ENCODE measurements around the gene FBXO28. TPM values are rescaled to one million over a fixed set of nuclear protein-coding genes. Genes with fewer than 3 reads are reported as not detected.

Gene FBXO28
- total and polyA plus RNA-seq, 5 donors from 2014 or later = 13.0 to 32.5 (median 16.2) TPM

DNA sequence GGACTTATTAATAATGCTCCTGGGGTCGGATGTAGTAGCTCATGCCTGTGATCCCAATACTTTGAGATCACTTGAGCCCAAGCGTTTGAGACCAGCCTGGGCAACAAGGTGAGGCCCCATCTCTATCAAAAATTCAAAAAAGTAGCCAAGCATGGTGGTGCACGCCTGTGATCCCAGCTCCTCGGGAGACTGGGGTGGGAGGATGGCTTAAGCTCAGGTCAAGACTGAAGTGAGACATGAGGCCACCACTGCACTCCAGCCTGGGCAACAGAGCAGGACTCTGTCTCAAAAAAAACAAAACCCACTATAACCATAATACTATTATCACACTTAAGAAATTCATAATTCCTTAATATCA lies 67.5 kb downstream of the FBXO28 start:
- DNase-seq = no peak
- no peaks in the 10 kb centered on the region for H3K9me3 ChIP-seq (ENCODE audit: control insufficient read depth in 2 of 2, low read length in 2 of 2)
- Mint-ChIP-seq H3K9me3 (no peaks in the 10 kb centered on the region), H3K4me3 (peak overlapping the region in 3 of 4 donors; percentile 91 to 93 (median 93)), H3K4me1 (peaks cover 6 to 46% (median 27%) of the 10 kb centered on the region in 4 donors), H3K36me3 (peaks cover 4% of the 10 kb centered on the region), H3K27ac (peak overlapping the region in 2 of 3 donors; percentile 94 to 97), H3K27me3 (peaks cover 9% of the 10 kb centered on the region)
- no peaks in the 10 kb centered on the region for H3K36me3 ChIP-seq (ENCODE audit: control insufficient read depth, insufficient read depth, low read length)
- peaks cover 38% of the 10 kb centered on the region for H3K4me1 ChIP-seq (ENCODE audit: control insufficient read depth, insufficient read depth, low read length, poor library complexity, severe bottlenecking)
- no peak for ATAC-seq (ENCODE audit: low read depth in 2 of 2)
- no peak overlapping the region for H3K27ac ChIP-seq (ENCODE audit: insufficient read depth, low read length, poor library complexity, severe bottlenecking)
- H3K27me3 ChIP-seq (ENCODE audit: control insufficient read depth, insufficient read depth, low read length) = no peaks in the 10 kb centered on the region
- H3K4me3 ChIP-seq (ENCODE audit: low read depth, low read length) = peak overlapping the region; percentile 70

DNA sequence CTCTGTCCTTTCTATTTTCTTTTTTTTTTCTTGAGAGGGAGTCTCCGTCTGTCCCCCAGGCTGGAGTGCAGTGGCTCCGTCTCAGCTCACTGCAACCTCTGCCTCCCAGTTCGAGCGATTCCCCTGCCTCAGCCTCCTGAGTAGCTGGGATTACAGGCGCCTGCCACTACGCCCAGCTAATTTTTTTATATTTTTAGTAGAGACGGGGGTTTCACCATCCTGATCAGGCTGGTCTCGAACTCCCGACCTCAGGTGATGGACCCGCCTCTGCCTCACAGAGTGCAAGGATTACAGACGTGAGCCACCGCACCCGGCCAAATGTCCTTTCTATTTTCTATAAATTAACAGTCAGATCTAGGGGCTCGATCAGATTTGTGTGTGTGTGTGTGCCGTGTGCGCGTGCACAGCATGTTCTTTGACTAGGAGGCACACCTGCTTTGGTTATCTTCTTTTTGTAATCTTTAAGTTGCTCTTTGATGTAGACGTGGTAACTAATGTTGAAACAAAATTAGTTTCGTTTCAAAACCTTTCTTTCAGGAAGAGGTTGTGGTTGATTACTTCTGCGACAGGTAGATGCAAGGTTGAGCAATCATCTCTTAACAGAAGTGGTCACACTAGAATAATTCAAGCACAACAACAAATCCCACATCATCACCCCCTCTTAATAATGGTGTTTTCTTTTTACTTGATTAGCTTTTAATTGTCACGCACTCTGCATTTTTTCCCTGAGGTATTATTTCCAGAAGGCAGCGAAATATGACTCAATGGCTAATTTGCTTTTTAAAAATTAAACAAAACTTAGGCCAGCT lies 68.3 kb downstream of the FBXO28 start:
- Histone ChIP-seq H3K4me1 (ENCODE audit: control insufficient read depth, insufficient read depth, low read length, poor library complexity, severe bottlenecking) (peaks cover 39% of the 10 kb centered on the region), H3K9me3 (ENCODE audit: control insufficient read depth in 2 of 2, low read length in 2 of 2) (no peaks in the 10 kb centered on the region), H3K27me3 (ENCODE audit: control insufficient read depth, insufficient read depth, low read length) (no peaks in the 10 kb centered on the region), H3K4me3 (ENCODE audit: low read depth, low read length) (peak overlapping the region; percentile 70), H3K27ac (ENCODE audit: insufficient read depth, low read length, poor library complexity, severe bottlenecking) (peak overlapping the region; percentile 95), H3K36me3 (ENCODE audit: control insufficient read depth, insufficient read depth, low read length) (no peaks in the 10 kb centered on the region)
- DNase-seq (peak; percentile 40 to 91 (median 86)), ATAC-seq (ENCODE audit: low read depth in 2 of 2) (peak; percentile 62 to 65)
- Mint-ChIP-seq H3K27ac (peak overlapping the region; percentile 83 to 97 (median 94)), H3K27me3 (peaks cover 9% of the 10 kb centered on the region), H3K4me3 (peak overlapping the region; percentile 91 to 93 (median 93)), H3K4me1 (peaks cover 6 to 53% (median 34%) of the 10 kb centered on the region in 4 donors), H3K36me3 (peaks cover 7% of the 10 kb centered on the region), H3K9me3 (no peaks in the 10 kb centered on the region)

DNA sequence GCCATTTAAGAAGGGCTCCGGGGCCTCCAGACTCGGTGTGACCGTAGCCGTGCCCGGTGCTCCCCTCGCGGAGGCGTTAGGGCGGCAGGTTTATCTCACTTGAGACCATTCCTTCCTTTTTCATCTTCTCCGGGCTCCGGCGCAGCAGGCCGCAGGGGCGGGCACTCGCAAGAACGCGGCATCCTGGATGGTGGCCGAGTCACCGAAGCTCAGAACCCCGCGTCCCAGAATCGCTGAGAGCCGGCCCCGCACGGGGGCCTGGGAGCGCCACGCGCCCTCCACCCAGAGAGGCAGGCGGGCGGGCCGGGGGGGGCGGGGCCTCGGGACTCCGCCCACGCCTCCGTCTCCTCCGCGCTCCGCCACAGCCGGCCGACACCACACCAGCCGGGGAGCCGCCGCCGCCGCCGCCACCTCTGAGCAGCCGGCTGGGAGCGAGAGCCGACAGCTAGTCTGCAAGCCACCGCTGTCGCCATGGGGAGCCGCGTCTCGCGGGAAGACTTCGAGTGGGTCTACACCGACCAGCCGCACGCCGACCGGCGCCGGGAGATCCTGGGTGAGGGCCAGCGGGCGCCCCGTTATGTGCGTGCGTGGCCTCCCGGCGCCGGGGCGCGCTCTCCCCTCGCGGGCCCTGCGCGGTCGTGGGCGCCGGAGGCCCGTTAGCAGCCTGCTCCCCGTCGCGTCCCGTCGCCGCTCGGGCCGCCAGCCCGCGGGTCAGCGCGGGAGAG lies 69.1 kb downstream of the FBXO28 start, which contains the start of gene DEGS1:
TSS of gene DEGS1 (plus strand) at position 375 of the 725 bp plus-strand sequence. CDS start at position 472, 97 bp downstream.
- Mint-ChIP-seq H3K27me3 (peaks cover 9% of the 10 kb centered on the region), H3K9me3 (no peaks in the 10 kb centered on the region), H3K4me3 (peak within 1 kb of the TSS; percentile 91 to 96 (median 93)), H3K36me3 (peaks cover 7% of the 10 kb centered on the region), H3K4me1 (peaks cover 6 to 58% (median 38%) of the 10 kb centered on the region in 4 donors), H3K27ac (peak within 1 kb of the TSS; percentile 95 to 97 (median 97))
- Histone ChIP-seq H3K27ac (ENCODE audit: insufficient read depth, low read length, poor library complexity, severe bottlenecking) (peak within 1 kb of the TSS; percentile 95), H3K9me3 (ENCODE audit: control insufficient read depth in 2 of 2, low read length in 2 of 2) (no peaks in the 10 kb centered on the region), H3K4me1 (ENCODE audit: control insufficient read depth, insufficient read depth, low read length, poor library complexity, severe bottlenecking) (peaks cover 45% of the 10 kb centered on the region), H3K36me3 (ENCODE audit: control insufficient read depth, insufficient read depth, low read length) (no peaks in the 10 kb centered on the region), H3K4me3 (ENCODE audit: low read depth, low read length) (peak within 1 kb of the TSS; percentile 95), H3K27me3 (ENCODE audit: control insufficient read depth, insufficient read depth, low read length) (no peaks in the 10 kb centered on the region)
- DNase-seq = peak; percentile 81 to 88 (median 86)
- ATAC-seq (ENCODE audit: low read depth in 2 of 2) = peak; percentile 78 to 83

DNA sequence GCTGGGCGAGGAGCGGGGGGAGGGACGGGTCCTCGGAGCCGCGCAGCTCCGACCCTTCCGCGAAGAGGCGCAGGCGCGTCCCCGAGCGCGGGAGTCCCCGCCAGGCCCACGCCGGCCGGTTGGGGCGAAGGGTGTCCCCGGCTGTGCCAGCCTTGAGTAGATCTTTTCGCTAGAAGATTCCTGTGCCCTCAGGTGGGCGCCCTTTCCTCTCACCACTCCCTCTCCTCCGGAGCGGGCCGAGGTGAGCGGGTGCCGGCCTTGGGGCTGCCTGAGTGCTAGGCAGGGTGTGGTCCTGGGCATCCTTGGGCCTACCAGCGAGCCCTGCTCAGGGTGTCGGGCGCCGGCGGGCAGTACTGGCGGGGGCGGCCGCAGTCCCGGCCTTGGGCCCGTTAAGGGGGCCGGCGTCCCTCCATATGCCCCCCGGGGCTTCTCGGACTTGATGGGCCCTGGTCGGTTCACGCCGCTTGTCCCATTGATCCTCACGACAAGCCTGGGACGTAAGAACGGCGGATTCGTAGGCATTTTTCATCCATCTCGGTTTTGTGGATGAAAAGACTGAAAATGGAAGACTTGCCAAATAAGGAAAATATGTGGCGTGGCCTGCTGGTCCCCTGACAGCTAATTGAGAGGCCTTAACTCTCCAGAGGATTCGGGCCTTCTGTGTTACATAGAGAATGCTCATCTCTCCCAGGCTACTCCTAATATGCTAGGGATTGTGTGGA lies 69.8 kb downstream of the FBXO28 start:
- H3K4me3 ChIP-seq (ENCODE audit: low read depth, low read length) = peak overlapping the region; percentile 95
- no peaks in the 10 kb centered on the region for H3K9me3 ChIP-seq (ENCODE audit: control insufficient read depth in 2 of 2, low read length in 2 of 2)
- Mint-ChIP-seq H3K4me1 (peaks cover 12 to 64% (median 44%) of the 10 kb centered on the region in 4 donors), H3K27ac (peak overlapping the region; percentile 88 to 97 (median 95)), H3K9me3 (peaks cover 0 to 5% (median 0%) of the 10 kb centered on the region in 7 donors), H3K36me3 (peaks cover 13% of the 10 kb centered on the region), H3K27me3 (peaks cover 9% of the 10 kb centered on the region), H3K4me3 (peak overlapping the region; percentile 91 to 96 (median 92))
- H3K27ac ChIP-seq (ENCODE audit: insufficient read depth, low read length, poor library complexity, severe bottlenecking) = peak overlapping the region; percentile 95
- no peaks in the 10 kb centered on the region for H3K27me3 ChIP-seq (ENCODE audit: control insufficient read depth, insufficient read depth, low read length)
- no peaks in the 10 kb centered on the region for H3K36me3 ChIP-seq (ENCODE audit: control insufficient read depth, insufficient read depth, low read length)
- ATAC-seq (ENCODE audit: low read depth in 2 of 2) (peak; percentile 25 to 28), DNase-seq (peak; percentile 40 to 67 (median 61))
- peaks cover 50% of the 10 kb centered on the region for H3K4me1 ChIP-seq (ENCODE audit: control insufficient read depth, insufficient read depth, low read length, poor library complexity, severe bottlenecking)

DNA sequence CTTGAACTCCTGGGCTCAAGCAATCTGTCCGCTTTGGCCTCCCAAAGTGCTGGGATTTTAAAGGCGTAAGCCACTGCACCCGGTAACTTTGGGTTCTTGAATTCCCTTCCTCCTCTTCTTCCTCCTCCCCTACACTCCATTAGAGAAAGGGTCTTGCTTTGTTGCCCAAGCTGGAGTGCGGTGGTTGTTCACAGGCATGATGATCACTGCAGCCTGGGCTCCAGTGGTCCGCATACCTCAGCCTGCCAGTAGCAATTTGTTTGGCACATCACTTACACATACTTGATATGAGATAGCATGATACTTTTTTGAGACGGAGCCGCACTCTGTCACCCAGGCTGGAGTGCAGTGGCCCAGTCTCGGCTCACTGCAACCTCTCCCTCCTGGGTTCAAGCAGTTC lies 71.3 kb downstream of the FBXO28 start:
- DNase-seq (no peak), ATAC-seq (ENCODE audit: low read depth in 2 of 2) (no peak)
- peak overlapping the region; percentile 91 to 96 (median 92) for H3K4me3 Mint-ChIP-seq
- H3K9me3 Mint-ChIP-seq = peaks cover 0 to 5% (median 0%) of the 10 kb centered on the region in 7 donors
- H3K4me3 ChIP-seq (ENCODE audit: low read depth, low read length) = peak overlapping the region; percentile 95
- H3K27ac ChIP-seq (ENCODE audit: insufficient read depth, low read length, poor library complexity, severe bottlenecking) = no peak overlapping the region
- H3K4me1 ChIP-seq (ENCODE audit: control insufficient read depth, insufficient read depth, low read length, poor library complexity, severe bottlenecking) = peaks cover 55% of the 10 kb centered on the region
- no peaks in the 10 kb centered on the region for H3K9me3 ChIP-seq (ENCODE audit: control insufficient read depth in 2 of 2, low read length in 2 of 2)
- peak overlapping the region in 2 of 3 donors; percentile 25 to 90 for H3K27ac Mint-ChIP-seq
- H3K4me1 Mint-ChIP-seq = peaks cover 14 to 76% (median 55%) of the 10 kb centered on the region in 4 donors
- H3K36me3 Mint-ChIP-seq = peaks cover 20% of the 10 kb centered on the region
- no peaks in the 10 kb centered on the region for H3K27me3 ChIP-seq (ENCODE audit: control insufficient read depth, insufficient read depth, low read length)
- peaks cover 9% of the 10 kb centered on the region for H3K27me3 Mint-ChIP-seq
- peaks cover 3% of the 10 kb centered on the region for H3K36me3 ChIP-seq (ENCODE audit: control insufficient read depth, insufficient read depth, low read length)

DNA sequence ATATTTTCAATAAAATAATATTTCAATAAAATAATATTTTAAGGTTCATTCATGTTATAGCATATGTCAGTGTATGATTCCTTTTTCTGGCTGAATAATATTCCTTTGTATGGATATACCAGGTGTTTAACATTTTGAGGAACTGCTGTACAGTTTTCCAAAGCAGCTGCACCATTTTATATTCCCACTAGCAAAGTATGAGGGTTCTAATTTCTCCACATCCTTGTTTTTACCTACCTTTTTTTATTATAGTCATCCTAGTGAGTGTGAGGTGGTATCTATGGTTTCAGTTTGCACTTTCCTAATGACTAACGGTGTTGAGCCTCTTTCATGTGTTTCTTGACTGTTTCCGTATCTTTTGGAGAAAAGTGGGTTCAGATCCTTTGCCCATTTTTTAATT lies 74.4 kb downstream of the FBXO28 start:
- ATAC-seq (ENCODE audit: low read depth in 2 of 2) (no peak), DNase-seq (peak in 1 of 3 donors; percentile 50)
- peak overlapping the region; percentile 37 for H3K27ac ChIP-seq (ENCODE audit: insufficient read depth, low read length, poor library complexity, severe bottlenecking)
- H3K4me1 ChIP-seq (ENCODE audit: control insufficient read depth, insufficient read depth, low read length, poor library complexity, severe bottlenecking) = peaks cover 49% of the 10 kb centered on the region
- Mint-ChIP-seq H3K27ac (peak overlapping the region; percentile 39 to 70 (median 47)), H3K27me3 (no peaks in the 10 kb centered on the region), H3K36me3 (peaks cover 28% of the 10 kb centered on the region), H3K9me3 (peaks cover 0 to 5% (median 0%) of the 10 kb centered on the region in 7 donors), H3K4me1 (peaks cover 17 to 67% (median 51%) of the 10 kb centered on the region in 4 donors), H3K4me3 (peak overlapping the region; percentile 7 to 92 (median 74))
- H3K36me3 ChIP-seq (ENCODE audit: control insufficient read depth, insufficient read depth, low read length) = peaks cover 26% of the 10 kb centered on the region
- no peaks in the 10 kb centered on the region for H3K27me3 ChIP-seq (ENCODE audit: control insufficient read depth, insufficient read depth, low read length)
- peak overlapping the region; percentile 54 for H3K4me3 ChIP-seq (ENCODE audit: low read depth, low read length)
- no peaks in the 10 kb centered on the region for H3K9me3 ChIP-seq (ENCODE audit: control insufficient read depth in 2 of 2, low read length in 2 of 2)

DNA sequence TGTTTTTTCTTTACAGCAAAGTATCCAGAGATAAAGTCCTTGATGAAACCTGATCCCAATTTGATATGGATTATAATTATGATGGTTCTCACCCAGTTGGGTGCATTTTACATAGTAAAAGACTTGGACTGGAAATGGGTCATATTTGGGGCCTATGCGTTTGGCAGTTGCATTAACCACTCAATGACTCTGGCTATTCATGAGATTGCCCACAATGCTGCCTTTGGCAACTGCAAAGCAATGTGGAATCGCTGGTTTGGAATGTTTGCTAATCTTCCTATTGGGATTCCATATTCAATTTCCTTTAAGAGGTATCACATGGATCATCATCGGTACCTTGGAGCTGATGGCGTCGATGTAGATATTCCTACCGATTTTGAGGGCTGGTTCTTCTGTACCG lies 75.7 kb downstream of the FBXO28 start:
- H3K4me3 Mint-ChIP-seq = peak overlapping the region in 1 of 4 donors; percentile 57
- no peak overlapping the region for H3K4me3 ChIP-seq (ENCODE audit: low read depth, low read length)
- peaks cover 33% of the 10 kb centered on the region for H3K36me3 ChIP-seq (ENCODE audit: control insufficient read depth, insufficient read depth, low read length)
- H3K27ac Mint-ChIP-seq = no peak overlapping the region
- no peak for ATAC-seq (ENCODE audit: low read depth in 2 of 2)
- peaks cover 24 to 63% (median 50%) of the 10 kb centered on the region in 4 donors for H3K4me1 Mint-ChIP-seq
- no peaks in the 10 kb centered on the region for H3K9me3 ChIP-seq (ENCODE audit: control insufficient read depth in 2 of 2, low read length in 2 of 2)
- H3K9me3 Mint-ChIP-seq = peaks cover 0 to 5% (median 0%) of the 10 kb centered on the region in 7 donors
- DNase-seq = no peak
- peaks cover 43% of the 10 kb centered on the region for H3K4me1 ChIP-seq (ENCODE audit: control insufficient read depth, insufficient read depth, low read length, poor library complexity, severe bottlenecking)
- no peaks in the 10 kb centered on the region for H3K27me3 ChIP-seq (ENCODE audit: control insufficient read depth, insufficient read depth, low read length)
- no peak overlapping the region for H3K27ac ChIP-seq (ENCODE audit: insufficient read depth, low read length, poor library complexity, severe bottlenecking)
- no peaks in the 10 kb centered on the region for H3K27me3 Mint-ChIP-seq
- peaks cover 37% of the 10 kb centered on the region for H3K36me3 Mint-ChIP-seq

All from CD4-positive, CD25-positive, alpha-beta regulatory T cell (primary cell).